GM12872 (cell line): Measurements from ENCODE around the gene CD27.

Experiments
- CTCF ChIP-seq: IDR thresholded peaks from 3 replicates; pipeline ENCODE4 v1.5.1; 2011; ENCODE audit warnings: low read depth, mild to moderate bottlenecking, low read length, moderate library complexity; ENCODE audit not compliant: insufficient read depth

CD27 gene

GRCh38 chr12:6500466-6500865 is 55.7 kb downstream of the CD27 start:
- TF ChIP-seq CTCF, result no peak
